ENCODE data around the gene FUOM.

Gene FUOM

GRCh38 chr10:133349577-133350011 lies 8.2 kb downstream of the FUOM start:
- no peak overlapping the region for H3K4me3 ChIP-seq (ENCODE audit: low read depth, low read length)
- DNase-seq (ENCODE audit: low read depth), result no peak
- no peak for TF ChIP-seq CTCF (IDR thresholded peaks at IDR 0.05; ENCODE audit: control insufficient read depth, extremely low read depth, insufficient read depth)

- no peak for TF ChIP-seq CTCF (IDR thresholded peaks at IDR 0.05; ENCODE audit: control insufficient read depth, extremely low read depth, insufficient read depth)
- H3K4me3 ChIP-seq (ENCODE audit: low read depth, low read length), result no peak overlapping the region
- no peak for DNase-seq (ENCODE audit: low read depth)
Measured at GRCh38 chr10:133349160-133349568, 8.7 kb downstream of the FUOM start.

GRCh38 chr10:133347710-133348517 lies 9.9 kb downstream of the FUOM start:
- H3K4me3 ChIP-seq (ENCODE audit: low read depth, low read length), result no peak overlapping the region
- TF ChIP-seq CTCF (IDR thresholded peaks at IDR 0.05; ENCODE audit: control insufficient read depth, extremely low read depth, insufficient read depth), result no peak
- no peak for DNase-seq (ENCODE audit: low read depth)

GRCh38 chr10:133346413-133346812 lies 11.4 kb downstream of the FUOM start:
- H3K4me3 ChIP-seq (ENCODE audit: low read depth, low read length), result no peak overlapping the region
- no peak for DNase-seq (ENCODE audit: low read depth)
- no peak for TF ChIP-seq CTCF (IDR thresholded peaks at IDR 0.05; ENCODE audit: control insufficient read depth, extremely low read depth, insufficient read depth)

GRCh38 chr10:133344236-133344635 lies 13.6 kb downstream of the FUOM start:
- H3K4me3 ChIP-seq (ENCODE audit: low read depth, low read length), result no peak overlapping the region
- no peak for TF ChIP-seq CTCF (IDR thresholded peaks at IDR 0.05; ENCODE audit: control insufficient read depth, extremely low read depth, insufficient read depth)
- no peak for DNase-seq (ENCODE audit: low read depth)

GRCh38 chr10:133343558-133343957 lies 14.3 kb downstream of the FUOM start:
- no peak for DNase-seq (ENCODE audit: low read depth)
- no peak overlapping the region for H3K4me3 ChIP-seq (ENCODE audit: low read depth, low read length)
- no peak for TF ChIP-seq CTCF (IDR thresholded peaks at IDR 0.05; ENCODE audit: control insufficient read depth, extremely low read depth, insufficient read depth)

- no peak overlapping the region for H3K4me3 ChIP-seq (ENCODE audit: low read depth, low read length)
- no peak for TF ChIP-seq CTCF (IDR thresholded peaks at IDR 0.05; ENCODE audit: control insufficient read depth, extremely low read depth, insufficient read depth)
Measured at GRCh38 chr10:133342942-133343341, 14.9 kb downstream of the FUOM start.

More at GRCh38 chr10:133342942-133343341, 14.9 kb downstream of the FUOM start:
- no peak for DNase-seq (ENCODE audit: low read depth)

All from LNCaP clone FGC (cell line).